GM12875 (cell line): ENCODE measurements around the gene UNC45A.

Source experiments
- H3K4me3 ChIP-seq: one replicate; pipeline ENCODE4 v1.5.1; 2011; ENCODE audit warnings: low read depth, low read length, control low read depth
- CTCF ChIP-seq: IDR thresholded peaks from 2 replicates; pipeline ENCODE4 v1.5.1; 2011; ENCODE audit warnings: low read depth, mild to moderate bottlenecking, control low read depth, inconsistent platforms, low read length, moderate library complexity, borderline replicate concordance; ENCODE audit not compliant: insufficient read depth

The UNC45A gene

GRCh38 chr15:90956274-90957030 lies 21.4 kb downstream of the UNC45A start:
- peak overlapping the region; percentile 70 for H3K4me3 ChIP-seq
- peak; percentile 97 for TF ChIP-seq CTCF

- no peak for TF ChIP-seq CTCF
- no peak overlapping the region for H3K4me3 ChIP-seq
Observed at GRCh38 chr15:90957031-90957790, 22.1 kb downstream of the UNC45A start.

- TF ChIP-seq CTCF, result no peak
Observed at GRCh38 chr15:90957791-90958190, 22.7 kb downstream of the UNC45A start.

DNA sequence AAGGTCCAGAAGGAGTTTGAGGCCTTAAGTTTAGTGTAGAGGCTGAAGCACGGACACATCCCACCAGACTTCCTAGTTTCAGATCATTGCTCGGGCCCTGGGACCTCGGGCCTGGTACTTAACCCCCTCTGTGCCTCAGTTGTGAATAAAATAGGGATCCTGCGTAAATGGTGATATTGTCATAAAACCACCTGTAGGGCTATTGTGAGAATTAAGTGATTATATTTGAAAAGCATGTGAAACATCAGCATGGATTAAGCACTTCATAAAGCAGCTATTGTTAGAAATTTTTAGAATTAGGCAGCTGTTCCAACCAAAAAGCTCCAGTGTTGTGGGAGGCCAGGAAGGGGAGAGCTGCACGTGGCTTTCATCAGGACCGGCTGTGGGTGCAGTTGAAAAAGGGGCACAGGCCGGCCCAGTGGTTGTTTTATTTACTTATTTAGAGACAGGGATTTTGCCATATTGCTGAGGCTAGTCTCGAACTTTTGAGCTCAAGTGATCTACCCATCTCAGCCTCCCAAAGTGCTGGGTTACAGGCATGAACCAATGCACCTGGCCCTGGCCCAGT lies 24.0 kb downstream of the UNC45A start:
- TF ChIP-seq CTCF, result no peak

More at GRCh38 chr15:90957791-90958190, 22.7 kb downstream of the UNC45A start:
- no peak overlapping the region for H3K4me3 ChIP-seq

DNA sequence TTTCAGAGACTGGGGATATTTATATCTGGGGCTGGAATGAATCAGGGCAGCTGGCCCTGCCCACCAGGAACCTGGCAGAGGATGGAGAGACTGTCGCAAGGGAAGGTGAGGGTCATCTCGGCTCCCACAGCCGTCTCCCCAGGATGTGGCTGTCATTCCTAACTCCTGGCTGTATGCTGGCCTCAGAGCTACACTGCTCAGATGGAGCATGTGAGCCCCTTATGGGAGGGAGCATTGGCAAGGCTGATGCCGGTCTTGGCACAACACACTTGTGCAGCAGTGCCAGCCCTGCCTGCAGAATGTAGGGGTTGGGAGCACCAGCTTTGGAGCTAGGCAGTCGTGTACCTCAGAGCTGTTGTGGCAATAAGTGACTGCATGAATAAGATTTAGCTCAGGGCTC lies 24.8 kb downstream of the UNC45A start:
- no peak overlapping the region for H3K4me3 ChIP-seq
- no peak for TF ChIP-seq CTCF

More for the DNA sequence above, 24.0 kb downstream of the UNC45A start:
- H3K4me3 ChIP-seq, result no peak overlapping the region

DNA sequence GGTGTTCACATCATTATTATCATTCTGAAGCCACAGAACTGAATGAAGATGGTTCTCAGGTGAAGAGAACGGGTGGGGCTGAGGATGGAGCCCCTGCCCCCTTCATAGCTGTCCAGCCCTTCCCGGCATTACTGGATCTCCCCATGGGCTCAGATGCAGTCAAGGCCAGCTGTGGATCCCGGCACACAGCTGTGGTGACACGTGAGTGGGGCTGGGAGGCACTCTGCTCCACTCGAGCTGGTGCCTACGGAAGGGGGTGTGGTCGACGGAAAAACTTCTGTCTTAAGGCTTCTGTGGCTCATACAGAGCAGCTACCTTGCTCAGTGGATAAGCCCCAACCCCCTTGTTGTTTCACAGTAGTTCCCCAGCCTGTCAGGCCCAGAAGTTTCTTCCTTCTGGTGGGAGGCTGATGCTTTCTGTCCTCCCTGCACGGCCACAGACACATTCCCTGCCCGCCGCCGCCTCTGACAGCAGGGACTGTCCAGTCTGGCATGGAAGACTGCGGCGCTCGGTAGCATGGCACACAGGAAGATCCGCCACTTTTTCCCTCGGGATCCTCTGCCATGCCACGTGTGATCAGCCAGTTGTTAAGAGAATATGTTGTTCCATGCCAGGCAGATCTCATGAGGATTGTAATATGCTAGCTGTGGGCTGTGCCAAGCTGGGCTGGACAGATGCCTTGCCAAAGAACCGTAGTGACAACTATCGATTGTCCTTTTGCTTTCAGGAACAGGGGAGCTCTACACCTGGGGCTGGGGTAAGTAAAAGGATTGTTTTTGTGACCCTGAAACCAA lies 25.4 kb downstream of the UNC45A start:
- H3K4me3 ChIP-seq, result no peak overlapping the region
- no peak for TF ChIP-seq CTCF
